Upper lobe of left lung (tissue), 6 donors: ENCODE results near the gene STK4. TPM values are rescaled to one million over a fixed set of nuclear protein-coding genes. Genes with fewer than 3 reads are reported as not detected.

ENCODE experiments used
- ATAC-seq, 2 donors: fragments of 200-7000 bp; cut with Tn5 transposase; one replicate each; pipeline ENCODE4 v1.9.1; 2022; ENCODE audit warnings: mild to moderate bottlenecking in 2 of 2, moderate library complexity in 2 of 2; ENCODE audit not compliant: low FRiP score in 2 of 2
- DNase-seq, 2 donors: peaks; one replicate each; pipeline ENCODE4 v3.0.0-alpha.2; 2019 to 2020
- H3K27ac ChIP-seq, 4 donors: fragments of 200-600 bp; sonication (generic); one replicate each; pipeline ENCODE4 v1.5.1; 2016 to 2019
- H3K27me3 ChIP-seq, 4 donors: fragments of 200-600 bp; sonication (generic); one replicate each; pipeline ENCODE4 v1.5.1; 2017 to 2019
- H3K36me3 ChIP-seq, 4 donors: fragments of 200-600 bp; sonication (generic); one replicate each; pipeline ENCODE4 v1.5.1; 2016 to 2019
- H3K4me1 ChIP-seq, 4 donors: fragments of 200-600 bp; sonication (generic); one replicate each; pipeline ENCODE4 v1.5.1; 2018 to 2019
- H3K4me3 ChIP-seq, 4 donors: fragments of 200-600 bp; sonication (generic); one replicate each; pipeline ENCODE4 v1.5.1; 2017 to 2019; ENCODE audit warnings: mild to moderate bottlenecking in 2 of 4, moderate library complexity in 1 of 4
- H3K9me3 ChIP-seq, 4 donors: fragments of 200-600 bp; sonication (generic); one replicate each; pipeline ENCODE4 v1.5.1; 2018 to 2019
- EP300 ChIP-seq, 4 donors: sonication (generic); formaldehyde crosslinking; IDR thresholded peaks; one replicate each; pipeline ENCODE4 v1.5.1; 2017; ENCODE audit warnings: antibody characterized with exemption in 4 of 4, control low read depth in 2 of 4
- POLR2A ChIP-seq, 4 donors: fragments of 450-650 bp; IDR thresholded peaks; one replicate each; pipeline ENCODE4 v1.5.1; 2016 to 2017; ENCODE audit warnings: antibody characterized with exemption in 4 of 4, mild to moderate bottlenecking in 2 of 4
- POLR2AphosphoS5 ChIP-seq, 2 donors: sonication (generic); formaldehyde crosslinking; IDR thresholded peaks; one replicate each; pipeline ENCODE4 v1.5.1; 2017; ENCODE audit warnings: antibody characterized with exemption in 2 of 2
- WGBS, 2 donors: methylation state at CpG; one replicate each; pipeline ENCODE4 v1.1.5; 2017 to 2018; 5-methylcytosine and 5-hydroxymethylcytosine counted together
- total RNA-seq, 6 donors: library from RNA; depleted of rRNA in 4 of 6; stranded (reverse); fragments of >200 nt in 4 of 6; gene quantifications; one replicate each; pipeline versions ENCODE4 v1.1.0 to v1.2.1, GENCODE V29; 2016 to 2021
- TF ChIP-seq, protein P1 (sequence below), 6 experiments: fragments of 450-650 bp in 4 of 6; fragments of 200-600 bp in 2 of 6; sonication (generic) in 2 of 6; IDR thresholded peaks; one replicate each; pipeline ENCODE4 v1.5.1; 2016 to 2019; ENCODE audit warnings: antibody characterized with exemption in 6 of 6
- donor health status: DM: no; HTN: no; CAD: no; lungs with moderate emphysema.
- donor health status: DM: no; HTN: yes; CAD: no; lungs with severe emphysema.

Gene STK4
- total RNA-seq, 6 donors from 2014 or later = 31.0 to 76.1 (median 44.1) TPM

DNA sequence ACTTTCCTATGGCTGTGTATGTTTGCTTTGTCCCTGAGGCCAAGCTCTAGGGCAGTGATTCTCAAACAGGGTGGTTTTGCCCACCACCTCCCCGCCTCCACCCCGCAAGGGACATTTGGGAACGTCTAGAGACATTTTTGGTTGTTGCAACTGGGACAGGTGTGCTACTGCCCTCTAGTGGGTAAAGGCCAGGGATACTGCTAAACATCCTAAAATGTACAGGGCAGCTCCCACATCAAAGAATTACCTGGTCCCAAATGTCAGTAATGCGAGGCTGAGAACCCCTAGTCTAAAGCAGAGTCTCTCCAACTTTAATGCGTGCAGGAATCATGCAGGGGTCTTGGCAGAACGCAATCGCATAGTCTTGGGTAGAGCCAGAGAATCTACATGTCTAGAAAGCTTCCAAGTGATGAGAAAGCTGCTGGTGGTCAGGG is 129.5 kb downstream of the STK4 start:
- no peak overlapping the region for H3K27ac ChIP-seq
- H3K36me3 ChIP-seq = no peaks in the 10 kb centered on the region
- H3K4me3 ChIP-seq = no peak overlapping the region
- H3K4me1 ChIP-seq = peaks cover 10 to 24% (median 14%) of the 10 kb centered on the region in 4 donors
- ATAC-seq = peak; percentile 62 to 73
- DNase-seq = peak in 1 of 2 donors; percentile 37
- TF ChIP-seq, protein P1, sequence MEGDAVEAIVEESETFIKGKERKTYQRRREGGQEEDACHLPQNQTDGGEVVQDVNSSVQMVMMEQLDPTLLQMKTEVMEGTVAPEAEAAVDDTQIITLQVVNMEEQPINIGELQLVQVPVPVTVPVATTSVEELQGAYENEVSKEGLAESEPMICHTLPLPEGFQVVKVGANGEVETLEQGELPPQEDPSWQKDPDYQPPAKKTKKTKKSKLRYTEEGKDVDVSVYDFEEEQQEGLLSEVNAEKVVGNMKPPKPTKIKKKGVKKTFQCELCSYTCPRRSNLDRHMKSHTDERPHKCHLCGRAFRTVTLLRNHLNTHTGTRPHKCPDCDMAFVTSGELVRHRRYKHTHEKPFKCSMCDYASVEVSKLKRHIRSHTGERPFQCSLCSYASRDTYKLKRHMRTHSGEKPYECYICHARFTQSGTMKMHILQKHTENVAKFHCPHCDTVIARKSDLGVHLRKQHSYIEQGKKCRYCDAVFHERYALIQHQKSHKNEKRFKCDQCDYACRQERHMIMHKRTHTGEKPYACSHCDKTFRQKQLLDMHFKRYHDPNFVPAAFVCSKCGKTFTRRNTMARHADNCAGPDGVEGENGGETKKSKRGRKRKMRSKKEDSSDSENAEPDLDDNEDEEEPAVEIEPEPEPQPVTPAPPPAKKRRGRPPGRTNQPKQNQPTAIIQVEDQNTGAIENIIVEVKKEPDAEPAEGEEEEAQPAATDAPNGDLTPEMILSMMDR (IDR thresholded peaks at IDR 0.05) = peak; percentile 47 to 75 (median 60)
- no peak for TF ChIP-seq POLR2AphosphoS5 (IDR thresholded peaks at IDR 0.05)
- TF ChIP-seq EP300 (IDR thresholded peaks at IDR 0.05) = no peak
- no peak for TF ChIP-seq POLR2A (IDR thresholded peaks at IDR 0.05)
- H3K27me3 ChIP-seq = peaks cover 0 to 16% (median 8%) of the 10 kb centered on the region in 4 donors
- no peaks in the 10 kb centered on the region for H3K9me3 ChIP-seq
- 7% methylated on average over 5 to 7 of the region's 7 CpGs for WGBS, 2 donors

DNA sequence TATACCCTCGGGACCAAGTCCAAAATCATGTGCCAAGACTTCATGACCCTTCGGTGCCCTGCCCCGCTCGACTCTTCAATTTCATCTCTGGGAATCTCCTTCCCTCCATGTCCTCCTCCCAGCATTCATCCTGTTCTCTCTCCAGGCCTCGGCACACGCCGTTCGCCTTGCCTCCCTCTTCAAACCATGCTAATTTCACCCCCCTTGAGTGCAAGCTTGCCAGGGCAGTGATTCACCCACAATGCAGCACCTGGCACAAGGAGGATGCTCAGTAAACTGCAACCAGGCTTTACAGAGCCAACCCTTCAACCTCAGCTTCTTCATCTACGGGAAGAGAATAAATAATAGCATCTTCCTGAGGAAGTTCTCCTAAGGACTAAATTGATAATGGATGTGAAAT is 130.5 kb downstream of the STK4 start:
- peaks cover 0 to 17% (median 8%) of the 10 kb centered on the region in 4 donors for H3K27me3 ChIP-seq
- H3K27ac ChIP-seq = no peak overlapping the region
- peaks cover 11 to 29% (median 16%) of the 10 kb centered on the region in 4 donors for H3K4me1 ChIP-seq

GRCh38 chr20:45097485-45098102 is 131.3 kb downstream of the STK4 start:
- H3K27me3 ChIP-seq = peaks cover 0 to 17% (median 8%) of the 10 kb centered on the region in 4 donors
- H3K9me3 ChIP-seq = no peaks in the 10 kb centered on the region
- no peak for TF ChIP-seq POLR2A (IDR thresholded peaks at IDR 0.05)
- TF ChIP-seq, protein P1 (IDR thresholded peaks at IDR 0.05) = peak in 5 of 6 experiments; percentile 20 to 72 (median 46)
- TF ChIP-seq POLR2AphosphoS5 (IDR thresholded peaks at IDR 0.05) = no peak
- no peak for TF ChIP-seq EP300 (IDR thresholded peaks at IDR 0.05)
- H3K27ac ChIP-seq = no peak overlapping the region
- no peaks in the 10 kb centered on the region for H3K36me3 ChIP-seq
- WGBS, 2 donors = 36 to 66% methylated on average over 17 to 53 of the region's 56 CpGs
- DNase-seq (peak; percentile 41 to 89), ATAC-seq (peak in 1 of 2 donors; percentile 44)
- H3K4me3 ChIP-seq = peak overlapping the region in 3 of 4 donors; percentile 11 to 37 (median 33)
- H3K4me1 ChIP-seq = peaks cover 11 to 29% (median 16%) of the 10 kb centered on the region in 4 donors

More for the DNA sequence above, 130.5 kb downstream of the STK4 start:
- no peaks in the 10 kb centered on the region for H3K36me3 ChIP-seq
- DNase-seq = no peak
- TF ChIP-seq, protein P1 (IDR thresholded peaks at IDR 0.05) = no peak
- TF ChIP-seq POLR2AphosphoS5 (IDR thresholded peaks at IDR 0.05) (no peak), POLR2A (IDR thresholded peaks at IDR 0.05) (no peak), EP300 (IDR thresholded peaks at IDR 0.05) (no peak)
- WGBS, 2 donors = 72 to 79% methylated on average over 9 of the region's 9 CpGs
- no peak overlapping the region for H3K4me3 ChIP-seq
- ATAC-seq = no peak
- H3K9me3 ChIP-seq = no peaks in the 10 kb centered on the region

GRCh38 chr20:45098103-45098773 is 131.9 kb downstream of the STK4 start:
- H3K36me3 ChIP-seq = no peaks in the 10 kb centered on the region
- peaks cover 11 to 29% (median 16%) of the 10 kb centered on the region in 4 donors for H3K4me1 ChIP-seq
- 4 to 26% methylated on average over 10 to 80 of the region's 91 CpGs for WGBS, 2 donors
- no peaks in the 10 kb centered on the region for H3K9me3 ChIP-seq
- peaks cover 0 to 17% (median 8%) of the 10 kb centered on the region in 4 donors for H3K27me3 ChIP-seq
- no peak overlapping the region for H3K27ac ChIP-seq
- ATAC-seq (no peak), DNase-seq (peak in 1 of 2 donors; percentile 82)
- H3K4me3 ChIP-seq = peak overlapping the region in 3 of 4 donors; percentile 11 to 37 (median 33)
- TF ChIP-seq POLR2A (IDR thresholded peaks at IDR 0.05) = no peak
- TF ChIP-seq POLR2AphosphoS5 (IDR thresholded peaks at IDR 0.05) = no peak
- TF ChIP-seq, protein P1 (IDR thresholded peaks at IDR 0.05) = no peak
- no peak for TF ChIP-seq EP300 (IDR thresholded peaks at IDR 0.05)
